HG02623 (cell line): Measurements from ENCODE around the gene PLAC9.
"Not testable (repeated sequence)": the region's sequence is repeated elsewhere in the genome, so short reads cannot be mapped to it uniquely, and the experiment has no call there.

Experiments used
- ATAC-seq: cut with Tn5 transposase; IDR thresholded peaks from one replicate; pipeline ENCODE4 v1.9.1; 2021; ENCODE audit warnings: moderate library complexity; ENCODE audit not compliant: unreplicated experiment

Gene PLAC9, protein sequence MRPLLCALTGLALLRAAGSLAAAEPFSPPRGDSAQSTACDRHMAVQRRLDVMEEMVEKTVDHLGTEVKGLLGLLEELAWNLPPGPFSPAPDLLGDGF

DNA sequence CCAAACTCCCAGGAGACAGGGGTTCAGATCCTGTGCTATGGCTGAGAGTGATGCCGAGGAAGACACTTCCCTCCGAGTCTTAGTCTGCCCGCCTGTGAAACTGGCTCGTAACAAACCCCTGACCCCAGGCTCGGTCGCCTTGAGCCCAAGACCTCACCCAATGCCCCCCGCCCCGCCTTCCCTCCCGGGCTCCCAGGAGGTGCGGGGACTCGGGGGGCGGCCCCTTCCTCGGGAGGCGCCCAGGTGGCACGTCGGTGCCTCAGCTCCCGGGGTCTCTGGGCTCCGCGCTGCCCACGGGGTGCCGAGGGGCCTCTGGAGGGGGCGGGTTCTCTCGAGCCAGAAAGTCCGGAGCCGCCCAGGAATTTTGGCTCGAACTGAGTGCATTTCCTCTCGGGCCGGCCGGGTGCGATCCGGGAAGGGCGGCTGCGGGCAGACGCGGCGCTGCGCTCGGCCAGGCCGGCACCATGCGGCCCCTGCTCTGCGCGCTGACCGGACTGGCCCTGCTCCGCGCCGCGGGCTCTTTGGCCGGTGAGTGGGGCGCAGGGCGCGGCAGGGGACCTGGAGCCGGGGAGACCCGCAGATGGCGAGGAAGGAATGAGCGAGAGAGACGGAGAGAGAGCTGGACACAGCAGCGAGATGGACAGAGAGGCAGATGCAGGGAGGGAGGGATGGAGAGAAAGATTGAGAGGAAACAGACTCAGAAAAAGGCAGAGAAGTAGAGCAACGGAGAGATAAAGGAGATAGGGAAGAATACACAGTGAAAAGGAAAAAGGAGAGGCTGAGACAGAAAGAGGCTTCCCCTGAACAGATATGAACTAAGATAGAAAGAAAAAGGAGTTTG is at the start of gene PLAC9:
TSS of gene PLAC9 (plus strand) at position 432 of the 841 bp plus-strand sequence. CDS start at position 465, 33 bp downstream.
- no peak for ATAC-seq

GRCh38 chr10:80090121-80090520 is 42.4 kb upstream of the PLAC9 start:
- ATAC-seq, result no peak

DNA sequence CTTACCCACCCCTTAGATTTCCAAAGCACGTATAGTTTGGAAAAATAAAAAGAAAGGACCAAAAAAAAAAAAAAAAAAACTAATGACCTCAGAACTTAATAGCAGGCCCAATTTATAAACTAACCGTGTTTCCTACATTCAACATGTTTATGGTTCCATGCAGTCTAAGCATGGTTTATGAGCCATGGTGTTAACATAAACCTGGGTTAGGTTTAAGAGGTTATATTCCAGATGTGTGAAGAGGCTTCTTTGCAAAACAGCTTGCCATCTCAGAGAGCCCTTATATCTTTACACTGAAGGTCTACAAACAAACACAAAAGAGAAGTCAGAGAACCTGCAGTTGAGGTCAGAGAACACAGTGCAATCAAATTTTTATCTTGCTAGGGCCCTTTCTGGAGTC is 38.3 kb upstream of the PLAC9 start:
- ATAC-seq, result no peak

DNA sequence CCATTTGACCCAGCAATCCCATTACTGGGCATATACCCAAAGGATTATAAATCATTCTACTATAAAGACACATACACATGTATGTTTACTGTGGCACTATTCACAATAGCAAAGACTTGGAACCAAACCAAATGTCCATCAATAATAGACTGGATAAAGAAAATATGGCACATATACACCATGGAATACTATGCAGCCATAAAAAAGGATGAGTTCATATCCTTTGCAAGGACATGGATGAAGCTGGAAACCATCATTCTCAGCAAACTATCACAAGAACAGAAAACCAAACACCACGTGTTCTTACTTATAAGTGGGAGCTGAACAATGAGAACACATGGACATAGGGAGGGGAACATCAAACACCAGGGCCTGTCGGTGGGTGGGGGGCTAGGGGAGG is 34.3 kb upstream of the PLAC9 start:
- ATAC-seq, result not testable (repeated sequence)

DNA sequence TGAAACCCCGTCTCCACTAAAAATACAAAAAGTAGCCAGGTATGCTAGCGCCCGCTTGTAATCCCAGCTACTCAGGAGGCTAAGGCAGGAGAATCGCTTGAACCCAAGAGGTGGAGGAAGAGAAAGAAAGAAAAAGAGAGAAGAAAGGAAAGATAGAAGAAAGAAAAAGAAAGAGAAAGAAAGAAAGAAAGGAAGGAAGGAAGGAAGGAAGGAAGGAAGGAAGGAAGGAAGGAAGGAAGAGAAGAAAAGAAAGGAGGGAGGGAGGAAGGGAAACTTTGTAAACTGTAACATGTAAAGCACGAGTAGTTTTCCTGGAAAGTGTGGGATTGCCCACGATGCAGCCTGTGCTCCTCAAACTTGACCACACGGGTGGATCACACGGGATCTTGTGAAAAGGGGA is 33.2 kb upstream of the PLAC9 start:
- ATAC-seq, result not testable (repeated sequence)

DNA sequence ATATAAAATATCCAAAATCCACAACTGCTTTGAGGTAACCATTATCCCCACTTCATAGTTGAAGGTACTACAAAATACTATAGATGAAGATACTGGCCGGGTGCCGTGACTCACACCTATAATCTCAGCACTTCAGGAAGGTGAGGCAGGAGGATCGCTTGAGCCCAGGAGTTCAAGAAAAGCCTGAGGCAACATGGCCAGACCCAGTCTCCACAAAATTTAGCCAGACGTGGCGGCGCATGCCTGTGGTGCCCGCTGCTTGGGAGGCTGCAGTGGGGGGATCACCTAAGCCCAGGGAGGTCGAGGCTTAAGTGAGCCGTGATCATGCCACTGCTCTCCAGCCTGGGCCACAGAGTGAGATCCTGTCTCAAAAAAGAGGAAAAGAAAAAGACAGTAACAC is 32.4 kb upstream of the PLAC9 start:
- ATAC-seq, result no peak

GRCh38 chr10:80100861-80101695 is 31.5 kb upstream of the PLAC9 start:
- ATAC-seq, result no peak

GRCh38 chr10:80104066-80104926 is 28.2 kb upstream of the PLAC9 start:
- ATAC-seq, result no peak

GRCh38 chr10:80108576-80109239 is 23.8 kb upstream of the PLAC9 start:
- no peak for ATAC-seq

DNA sequence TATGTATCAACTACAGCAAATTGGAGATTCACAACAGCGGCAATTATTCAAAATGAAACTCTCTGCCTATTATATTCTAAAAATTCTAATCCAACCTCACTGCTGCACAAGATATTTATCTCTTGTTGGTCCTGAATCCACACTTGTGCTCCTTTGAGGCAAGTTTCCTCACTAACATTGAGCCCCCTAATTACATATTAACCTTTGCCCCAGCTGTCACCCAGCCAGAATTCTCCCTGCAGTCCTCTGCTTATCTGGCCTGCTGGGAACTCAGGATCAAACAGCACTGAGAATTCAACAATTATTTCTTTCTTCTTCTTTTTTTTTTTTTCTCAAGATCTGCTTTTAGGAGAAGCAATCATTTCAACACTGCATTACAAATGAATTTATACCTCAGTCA is 21.5 kb upstream of the PLAC9 start:
- no peak for ATAC-seq

- no peak for ATAC-seq
These were observed 13.9 kb upstream of the PLAC9 start for GRCh38 chr10:80118669-80119068.

- no peak for ATAC-seq
These were observed 10.3 kb upstream of the PLAC9 start for GRCh38 chr10:80122110-80122710.

- no peak for ATAC-seq
These were observed 9.8 kb upstream of the PLAC9 start for GRCh38 chr10:80122746-80123145.

GRCh38 chr10:80126876-80127275 is 5.7 kb upstream of the PLAC9 start:
- no peak for ATAC-seq

DNA sequence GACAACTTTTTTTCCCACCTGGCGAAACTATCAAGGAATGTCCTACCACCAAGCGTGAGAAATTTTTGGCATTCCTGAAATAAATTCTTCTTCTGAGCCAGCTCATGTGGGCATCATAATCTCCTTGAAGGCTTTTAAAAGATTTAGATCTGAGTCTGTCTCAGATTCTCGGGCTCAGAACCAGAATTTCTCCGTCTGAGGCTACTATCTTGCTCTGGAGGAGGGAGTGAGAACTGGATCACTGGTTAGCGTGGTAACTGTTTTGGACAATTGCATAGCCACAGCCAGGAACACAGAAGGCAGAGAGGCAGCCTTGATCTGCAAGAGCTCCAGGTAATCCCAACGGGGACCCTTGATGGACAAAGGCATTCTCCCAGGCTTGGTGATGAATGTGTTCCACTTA is 1.0 kb upstream of the PLAC9 start:
- no peak for ATAC-seq

DNA sequence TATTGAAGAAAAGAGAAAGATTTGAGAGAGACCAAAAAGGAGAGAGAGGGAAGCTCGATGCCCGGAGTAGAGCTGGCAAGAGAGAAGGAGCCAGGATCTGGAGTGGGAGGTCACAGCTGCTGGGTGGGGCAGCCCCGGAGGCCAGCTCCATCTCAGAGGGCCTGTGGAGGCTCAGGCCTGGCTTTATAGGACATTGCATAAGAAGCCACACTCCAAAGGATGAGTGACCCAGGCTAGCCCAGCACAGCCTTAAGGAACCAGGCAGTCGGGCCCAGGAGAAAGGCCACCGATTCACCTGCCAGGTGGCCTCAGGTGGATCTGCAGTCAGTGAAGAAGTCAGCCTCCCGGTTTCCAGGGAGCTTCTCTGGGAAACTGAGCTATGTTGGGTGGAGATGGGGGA is 676 bp downstream of the PLAC9 start:
- ATAC-seq, result no peak

DNA sequence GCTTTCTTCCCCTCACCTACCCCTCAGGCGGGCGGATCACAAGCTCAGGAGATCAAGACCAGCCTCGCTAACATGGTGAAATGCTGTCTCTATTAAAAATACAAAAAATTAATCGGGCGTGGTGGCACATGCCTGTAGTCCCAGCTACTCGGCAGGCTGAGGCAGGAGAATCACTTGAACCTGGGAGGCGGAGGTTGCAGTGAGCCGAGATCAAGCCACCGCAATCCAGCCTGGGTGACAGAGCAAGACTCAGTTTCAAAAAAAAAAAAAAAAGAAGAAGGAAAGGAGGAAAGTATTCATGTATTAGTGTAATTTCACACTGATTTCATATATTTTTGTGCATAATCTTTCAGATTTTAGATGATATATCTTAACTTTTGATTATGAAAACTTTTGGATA is 1.2 kb downstream of the PLAC9 start:
- ATAC-seq, result not testable (repeated sequence)

- ATAC-seq, result no peak
These were observed 3.6 kb downstream of the PLAC9 start for GRCh38 chr10:80136134-80136571.

DNA sequence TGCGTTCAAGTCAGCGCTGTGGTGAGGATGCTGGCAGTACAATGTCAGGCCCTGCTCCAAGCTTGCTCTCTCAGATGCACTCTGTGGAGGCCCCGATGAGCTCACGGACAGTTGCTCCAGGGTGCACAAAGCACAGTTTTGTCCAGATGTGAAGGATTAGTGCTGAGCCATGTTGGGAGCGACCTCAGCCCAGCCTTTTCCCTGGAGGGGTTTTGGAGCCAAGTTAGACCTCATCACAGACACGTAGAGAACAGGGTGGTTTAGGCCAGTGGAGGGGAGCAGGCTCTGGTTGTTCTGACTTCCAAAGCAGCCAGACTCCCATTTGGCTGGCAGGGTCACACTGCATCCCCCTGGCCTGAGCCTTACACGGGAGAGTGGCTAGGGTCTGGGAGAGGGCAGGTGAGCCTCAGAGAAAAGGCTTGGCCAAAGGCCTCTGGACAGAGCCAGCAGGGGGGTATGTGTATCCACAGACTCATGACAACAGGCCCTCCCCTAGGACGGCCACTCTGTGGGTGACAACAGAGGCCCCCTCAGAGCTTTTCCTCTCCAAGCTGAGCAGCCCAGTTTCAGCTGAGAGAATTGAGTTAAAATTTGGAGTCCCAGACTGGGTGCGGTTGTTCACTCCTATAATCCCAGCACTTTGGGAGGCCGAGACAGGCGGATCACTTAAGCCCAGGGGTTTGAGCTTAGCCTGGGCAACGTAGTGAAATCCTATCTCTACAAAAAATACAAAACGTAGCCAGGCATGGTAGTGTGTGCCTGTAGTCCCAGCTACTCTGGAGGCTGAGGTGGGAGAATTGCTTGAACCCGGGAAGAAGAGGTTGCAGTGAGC is 4.7 kb downstream of the PLAC9 start:
- no peak for ATAC-seq
